ENCODE data around the gene KDM7A.

Gene KDM7A

DNA sequence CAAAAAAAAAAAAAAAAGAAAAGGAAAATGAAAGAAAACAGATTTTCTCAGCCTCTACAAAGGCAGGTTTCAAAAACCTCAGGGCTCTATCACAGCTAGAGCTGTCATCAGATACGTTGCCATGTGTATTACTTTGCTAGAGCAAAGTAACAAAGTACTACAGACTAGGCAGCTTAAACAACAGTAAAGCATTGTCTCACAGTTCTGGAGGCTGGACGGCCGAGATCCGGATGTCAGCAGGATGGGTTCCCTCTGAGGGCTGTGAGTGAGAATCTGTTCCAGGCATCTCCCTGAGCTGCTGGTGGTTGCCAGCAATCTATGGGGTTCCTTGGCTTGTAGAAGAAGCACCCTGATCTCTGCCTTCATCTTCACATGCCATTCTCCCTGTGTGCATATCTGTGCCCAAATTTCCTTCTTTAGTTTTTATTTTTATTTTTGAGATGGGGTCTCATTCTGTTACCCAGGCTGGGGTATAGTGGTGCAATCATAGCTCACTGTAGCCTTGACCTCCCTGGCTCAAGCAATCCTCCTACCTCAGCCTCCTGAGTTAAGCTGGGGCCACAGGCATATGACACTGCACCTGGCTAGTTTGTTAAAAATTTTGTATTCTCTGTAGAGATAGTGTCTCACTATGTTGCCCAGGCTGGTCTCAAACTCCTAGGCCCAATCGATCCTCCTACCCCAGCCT is 48.9 kb upstream of the KDM7A start:
- no peak for ATAC-seq
- TF ChIP-seq ZNF565 (CRISPR knock-in tag; conservative IDR thresholded peaks at IDR 0.05; ENCODE audit: low read depth) (no peak), TOX (CRISPR knock-in tag; IDR thresholded peaks at IDR 0.05; ENCODE audit: borderline replicate concordance) (no peak), SNAI2 (CRISPR knock-in tag; IDR thresholded peaks at IDR 0.05) (no peak), ARNTL (CRISPR knock-in tag; IDR thresholded peaks at IDR 0.05; ENCODE audit: borderline replicate concordance, low read depth) (no peak), RARB (CRISPR knock-in tag; IDR thresholded peaks at IDR 0.05) (no peak), OSR1 (CRISPR knock-in tag; IDR thresholded peaks at IDR 0.05) (no peak), ZNF70 (CRISPR knock-in tag; IDR thresholded peaks at IDR 0.05) (no peak), ZC3H10 (CRISPR knock-in tag; IDR thresholded peaks at IDR 0.05) (no peak)
- TF ChIP-seq, protein P1, sequence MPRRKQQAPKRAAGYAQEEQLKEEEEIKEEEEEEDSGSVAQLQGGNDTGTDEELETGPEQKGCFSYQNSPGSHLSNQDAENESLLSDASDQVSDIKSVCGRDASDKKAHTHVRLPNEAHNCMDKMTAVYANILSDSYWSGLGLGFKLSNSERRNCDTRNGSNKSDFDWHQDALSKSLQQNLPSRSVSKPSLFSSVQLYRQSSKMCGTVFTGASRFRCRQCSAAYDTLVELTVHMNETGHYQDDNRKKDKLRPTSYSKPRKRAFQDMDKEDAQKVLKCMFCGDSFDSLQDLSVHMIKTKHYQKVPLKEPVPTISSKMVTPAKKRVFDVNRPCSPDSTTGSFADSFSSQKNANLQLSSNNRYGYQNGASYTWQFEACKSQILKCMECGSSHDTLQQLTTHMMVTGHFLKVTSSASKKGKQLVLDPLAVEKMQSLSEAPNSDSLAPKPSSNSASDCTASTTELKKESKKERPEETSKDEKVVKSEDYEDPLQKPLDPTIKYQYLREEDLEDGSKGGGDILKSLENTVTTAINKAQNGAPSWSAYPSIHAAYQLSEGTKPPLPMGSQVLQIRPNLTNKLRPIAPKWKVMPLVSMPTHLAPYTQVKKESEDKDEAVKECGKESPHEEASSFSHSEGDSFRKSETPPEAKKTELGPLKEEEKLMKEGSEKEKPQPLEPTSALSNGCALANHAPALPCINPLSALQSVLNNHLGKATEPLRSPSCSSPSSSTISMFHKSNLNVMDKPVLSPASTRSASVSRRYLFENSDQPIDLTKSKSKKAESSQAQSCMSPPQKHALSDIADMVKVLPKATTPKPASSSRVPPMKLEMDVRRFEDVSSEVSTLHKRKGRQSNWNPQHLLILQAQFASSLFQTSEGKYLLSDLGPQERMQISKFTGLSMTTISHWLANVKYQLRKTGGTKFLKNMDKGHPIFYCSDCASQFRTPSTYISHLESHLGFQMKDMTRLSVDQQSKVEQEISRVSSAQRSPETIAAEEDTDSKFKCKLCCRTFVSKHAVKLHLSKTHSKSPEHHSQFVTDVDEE (CRISPR knock-in tag; IDR thresholded peaks at IDR 0.05): no peak

DNA sequence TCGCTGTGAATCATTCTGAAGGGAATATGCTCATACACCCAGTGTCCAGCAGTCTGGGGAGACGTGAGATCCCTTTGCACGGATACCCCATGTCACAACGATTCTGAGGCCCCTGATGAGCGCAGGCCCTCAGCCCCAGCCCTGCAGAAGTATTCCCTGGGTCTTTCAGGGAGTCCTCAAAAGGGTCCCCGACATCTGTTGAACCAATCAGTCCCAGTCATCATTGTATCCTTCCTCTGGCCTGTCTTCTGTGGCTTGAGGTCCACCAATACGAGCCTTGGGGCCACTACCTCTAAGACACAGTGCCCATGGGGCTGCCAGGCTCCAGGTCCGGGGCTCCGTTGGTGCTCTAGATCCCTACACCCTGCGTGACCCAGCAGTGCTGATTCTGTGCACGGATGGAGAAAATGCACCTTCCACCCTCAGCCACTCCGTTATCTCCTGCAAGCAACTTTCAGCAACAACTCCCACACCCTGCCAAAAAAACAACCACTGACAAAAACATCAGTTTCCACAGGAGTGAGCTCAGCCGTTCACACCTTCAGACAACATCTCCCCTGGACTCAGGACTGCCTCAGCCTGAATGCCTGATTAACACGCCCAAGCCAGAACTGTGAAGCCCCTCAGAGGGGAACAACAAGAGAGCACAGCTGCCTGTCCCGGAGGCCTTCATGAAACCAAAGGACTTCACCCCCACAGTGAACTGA is 46.9 kb upstream of the KDM7A start:
- TF ChIP-seq GLIS3 (CRISPR knock-in tag; IDR thresholded peaks at IDR 0.05) (no peak), ISL1 (CRISPR knock-in tag; IDR thresholded peaks at IDR 0.05) (no peak), OSR1 (CRISPR knock-in tag; IDR thresholded peaks at IDR 0.05) (no peak), ZC3H10 (CRISPR knock-in tag; IDR thresholded peaks at IDR 0.05) (no peak), PPARA (CRISPR knock-in tag; IDR thresholded peaks at IDR 0.05; ENCODE audit: borderline replicate concordance) (no peak), ZNF70 (CRISPR knock-in tag; IDR thresholded peaks at IDR 0.05) (no peak), ZFP30 (CRISPR knock-in tag; IDR thresholded peaks at IDR 0.05) (no peak), CSDC2 (CRISPR knock-in tag; IDR thresholded peaks at IDR 0.05) (no peak), ZNF8 (CRISPR knock-in tag; IDR thresholded peaks at IDR 0.05) (no peak), ZNF565 (CRISPR knock-in tag; conservative IDR thresholded peaks at IDR 0.05; ENCODE audit: low read depth) (no peak), RARB (CRISPR knock-in tag; IDR thresholded peaks at IDR 0.05) (no peak)
- TF ChIP-seq, protein P1 (CRISPR knock-in tag; IDR thresholded peaks at IDR 0.05): no peak
- TF ChIP-seq, protein P2, sequence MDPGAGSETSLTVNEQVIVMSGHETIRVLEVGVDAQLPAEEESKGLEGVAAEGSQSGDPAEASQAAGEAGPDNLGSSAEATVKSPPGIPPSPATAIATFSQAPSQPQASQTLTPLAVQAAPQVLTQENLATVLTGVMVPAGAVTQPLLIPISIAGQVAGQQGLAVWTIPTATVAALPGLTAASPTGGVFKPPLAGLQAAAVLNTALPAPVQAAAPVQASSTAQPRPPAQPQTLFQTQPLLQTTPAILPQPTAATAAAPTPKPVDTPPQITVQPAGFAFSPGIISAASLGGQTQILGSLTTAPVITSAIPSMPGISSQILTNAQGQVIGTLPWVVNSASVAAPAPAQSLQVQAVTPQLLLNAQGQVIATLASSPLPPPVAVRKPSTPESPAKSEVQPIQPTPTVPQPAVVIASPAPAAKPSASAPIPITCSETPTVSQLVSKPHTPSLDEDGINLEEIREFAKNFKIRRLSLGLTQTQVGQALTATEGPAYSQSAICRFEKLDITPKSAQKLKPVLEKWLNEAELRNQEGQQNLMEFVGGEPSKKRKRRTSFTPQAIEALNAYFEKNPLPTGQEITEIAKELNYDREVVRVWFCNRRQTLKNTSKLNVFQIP (CRISPR knock-in tag; IDR thresholded peaks at IDR 0.05; ENCODE audit: borderline replicate concordance, low read depth): no peak
- TF ChIP-seq, protein P3, sequence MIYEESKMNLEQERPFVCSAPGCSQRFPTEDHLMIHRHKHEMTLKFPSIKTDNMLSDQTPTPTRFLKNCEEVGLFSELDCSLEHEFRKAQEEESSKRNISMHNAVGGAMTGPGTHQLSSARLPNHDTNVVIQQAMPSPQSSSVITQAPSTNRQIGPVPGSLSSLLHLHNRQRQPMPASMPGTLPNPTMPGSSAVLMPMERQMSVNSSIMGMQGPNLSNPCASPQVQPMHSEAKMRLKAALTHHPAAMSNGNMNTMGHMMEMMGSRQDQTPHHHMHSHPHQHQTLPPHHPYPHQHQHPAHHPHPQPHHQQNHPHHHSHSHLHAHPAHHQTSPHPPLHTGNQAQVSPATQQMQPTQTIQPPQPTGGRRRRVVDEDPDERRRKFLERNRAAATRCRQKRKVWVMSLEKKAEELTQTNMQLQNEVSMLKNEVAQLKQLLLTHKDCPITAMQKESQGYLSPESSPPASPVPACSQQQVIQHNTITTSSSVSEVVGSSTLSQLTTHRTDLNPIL (CRISPR knock-in tag; IDR thresholded peaks at IDR 0.05; ENCODE audit: low read depth): no peak
- TF ChIP-seq, protein P4, sequence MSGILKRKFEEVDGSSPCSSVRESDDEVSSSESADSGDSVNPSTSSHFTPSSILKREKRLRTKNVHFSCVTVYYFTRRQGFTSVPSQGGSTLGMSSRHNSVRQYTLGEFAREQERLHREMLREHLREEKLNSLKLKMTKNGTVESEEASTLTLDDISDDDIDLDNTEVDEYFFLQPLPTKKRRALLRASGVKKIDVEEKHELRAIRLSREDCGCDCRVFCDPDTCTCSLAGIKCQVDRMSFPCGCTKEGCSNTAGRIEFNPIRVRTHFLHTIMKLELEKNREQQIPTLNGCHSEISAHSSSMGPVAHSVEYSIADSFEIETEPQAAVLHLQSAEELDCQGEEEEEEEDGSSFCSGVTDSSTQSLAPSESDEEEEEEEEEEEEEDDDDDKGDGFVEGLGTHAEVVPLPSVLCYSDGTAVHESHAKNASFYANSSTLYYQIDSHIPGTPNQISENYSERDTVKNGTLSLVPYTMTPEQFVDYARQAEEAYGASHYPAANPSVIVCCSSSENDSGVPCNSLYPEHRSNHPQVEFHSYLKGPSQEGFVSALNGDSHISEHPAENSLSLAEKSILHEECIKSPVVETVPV (CRISPR knock-in tag; IDR thresholded peaks at IDR 0.05): no peak
- no peak for ATAC-seq

All from SK-N-SH treated with all-trans-retinoic acid at 6 μM for 48 hours (cell line).